SK-N-SH (cell line): ENCODE measurements around the gene NFATC4.

ENCODE experiments used
- CTCF ChIP-seq: fragments of 200-600 bp; sonication (generic); IDR thresholded peaks from 2 replicates; pipeline ENCODE4 v1.6.1; 2017; ENCODE audit warnings: antibody characterized with exemption, mild to moderate bottlenecking, moderate library complexity
- EP300 ChIP-seq, 2 experiments: IDR thresholded peaks; 2 replicates each; pipeline versions ENCODE4 v1.4.0 to v1.6.1; 2012; ENCODE audit warnings: borderline replicate concordance in 1 of 2, low read depth in 1 of 2, low read length in 1 of 2
- EZH2phosphoT487 ChIP-seq: fragments of 200-600 bp; sonication (generic); IDR thresholded peaks from 2 replicates; pipeline ENCODE4 v1.6.1; 2017; ENCODE audit warnings: low read depth, mixed run types, mild to moderate bottlenecking, antibody characterized with exemption, moderate library complexity, borderline replicate concordance
- FOSL2 ChIP-seq: IDR thresholded peaks from 2 replicates; pipeline ENCODE4 v1.4.0; 2012; ENCODE audit warnings: low read depth, mild to moderate bottlenecking, moderate library complexity, borderline replicate concordance
- MAX ChIP-seq: IDR thresholded peaks from 2 replicates; pipeline ENCODE4 v1.4.0; 2012; ENCODE audit warnings: low read depth
- POLR2AphosphoS5 ChIP-seq: IDR thresholded peaks from 2 replicates; pipeline ENCODE4 v1.6.1; 2012; ENCODE audit warnings: low read depth, low read length
- RCOR1 ChIP-seq: fragments of 150-350 bp; IDR thresholded peaks from 2 replicates; pipeline ENCODE4 v1.6.1; 2017; ENCODE audit warnings: antibody characterized with exemption, low read length
- REST ChIP-seq: IDR thresholded peaks from 2 replicates; pipeline ENCODE4 v1.6.1; 2012; ENCODE audit warnings: mild to moderate bottlenecking, low read depth, low read length, moderate library complexity
- RFX5 ChIP-seq: IDR thresholded peaks from 2 replicates; pipeline ENCODE4 v1.6.1; 2012; ENCODE audit warnings: mild to moderate bottlenecking, improper control_type of control experiment, low read length
- RXRA ChIP-seq: IDR thresholded peaks from 2 replicates; pipeline ENCODE4 v1.4.0; 2012; ENCODE audit warnings: low read depth, mild to moderate bottlenecking, borderline replicate concordance
- TEAD4 ChIP-seq: IDR thresholded peaks from 2 replicates; pipeline ENCODE4 v1.4.0; 2012; ENCODE audit warnings: mild to moderate bottlenecking, borderline replicate concordance; ENCODE audit not compliant: insufficient read depth
- USF2 ChIP-seq: fragments of 150-350 bp; IDR thresholded peaks from 2 replicates; pipeline ENCODE4 v1.6.1; 2017; ENCODE audit warnings: antibody characterized with exemption, low read length, low read depth, borderline replicate concordance

- TF ChIP-seq RCOR1, result no peak
- no peak for TF ChIP-seq REST
- TF ChIP-seq CTCF, result no peak
- no peak for TF ChIP-seq MAX
- TF ChIP-seq TEAD4, result no peak
- no peak for TF ChIP-seq EZH2phosphoT487
- no peak for TF ChIP-seq USF2
- TF ChIP-seq POLR2AphosphoS5, result no peak
- TF ChIP-seq FOSL2, result no peak
- TF ChIP-seq RFX5, result no peak
- no peak for TF ChIP-seq EP300 (IDR thresholded peaks at IDR 0.05; ENCODE audit: borderline replicate concordance in 1 of 2, low read depth in 1 of 2, low read length in 1 of 2)
- no peak for TF ChIP-seq RXRA
Observed at GRCh38 chr14:24385524-24385923, 17.5 kb downstream of the NFATC4 start.
